Vagina (tissue), 2 donors: ENCODE results near the gene MYF6.

Experiments used
- POLR2AphosphoS5 ChIP-seq, 2 donors: sonication (generic); formaldehyde crosslinking; IDR thresholded peaks; one replicate each; pipeline ENCODE4 v1.9.0; 2017; ENCODE audit warnings: antibody characterized with exemption in 2 of 2, mild to moderate bottlenecking in 2 of 2, low read depth in 1 of 2; ENCODE audit not compliant: insufficient read depth in 1 of 2
- TF ChIP-seq, protein P1 (sequence below), 3 experiments: fragments of 450-650 bp in 2 of 3; fragments of 200-600 bp in 1 of 3; sonication (generic) in 1 of 3; IDR thresholded peaks; one replicate each; pipeline ENCODE4 v1.5.1; 2017 to 2019; ENCODE audit warnings: antibody characterized with exemption in 3 of 3, mild to moderate bottlenecking in 2 of 3, moderate library complexity in 2 of 3

DNA sequence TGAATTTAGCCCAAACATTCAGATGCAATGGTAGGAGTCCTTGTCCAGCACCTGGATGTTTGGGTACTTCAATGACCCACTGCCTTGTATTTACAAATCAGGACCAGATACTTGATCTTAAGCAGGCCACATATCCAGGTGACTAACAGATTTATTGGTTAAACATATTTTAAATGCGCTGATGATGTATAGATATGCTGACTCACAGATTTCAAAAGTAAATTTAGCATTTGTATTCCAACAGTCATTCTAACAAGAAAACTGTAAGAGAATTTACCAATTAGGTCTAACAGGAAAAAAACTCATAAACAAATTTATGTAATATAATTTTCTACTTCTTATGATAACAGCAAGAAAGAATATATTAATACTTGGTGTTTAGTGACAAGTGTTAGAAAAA is 29.4 kb upstream of the MYF6 start:
- TF ChIP-seq, protein P1, sequence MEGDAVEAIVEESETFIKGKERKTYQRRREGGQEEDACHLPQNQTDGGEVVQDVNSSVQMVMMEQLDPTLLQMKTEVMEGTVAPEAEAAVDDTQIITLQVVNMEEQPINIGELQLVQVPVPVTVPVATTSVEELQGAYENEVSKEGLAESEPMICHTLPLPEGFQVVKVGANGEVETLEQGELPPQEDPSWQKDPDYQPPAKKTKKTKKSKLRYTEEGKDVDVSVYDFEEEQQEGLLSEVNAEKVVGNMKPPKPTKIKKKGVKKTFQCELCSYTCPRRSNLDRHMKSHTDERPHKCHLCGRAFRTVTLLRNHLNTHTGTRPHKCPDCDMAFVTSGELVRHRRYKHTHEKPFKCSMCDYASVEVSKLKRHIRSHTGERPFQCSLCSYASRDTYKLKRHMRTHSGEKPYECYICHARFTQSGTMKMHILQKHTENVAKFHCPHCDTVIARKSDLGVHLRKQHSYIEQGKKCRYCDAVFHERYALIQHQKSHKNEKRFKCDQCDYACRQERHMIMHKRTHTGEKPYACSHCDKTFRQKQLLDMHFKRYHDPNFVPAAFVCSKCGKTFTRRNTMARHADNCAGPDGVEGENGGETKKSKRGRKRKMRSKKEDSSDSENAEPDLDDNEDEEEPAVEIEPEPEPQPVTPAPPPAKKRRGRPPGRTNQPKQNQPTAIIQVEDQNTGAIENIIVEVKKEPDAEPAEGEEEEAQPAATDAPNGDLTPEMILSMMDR (IDR thresholded peaks at IDR 0.05), result no peak
- TF ChIP-seq POLR2AphosphoS5 (IDR thresholded peaks at IDR 0.05; ENCODE audit: insufficient read depth in 1 of 2, low read depth in 1 of 2), result no peak
